Mucosa of rectum (tissue), 2 donors: ENCODE results near the gene EPB41.
A peak's percentile ranks its signal among the peaks of the same experiment; 100 is the strongest.
"Not testable (repeated sequence)": the region's sequence is repeated elsewhere in the genome, so short reads cannot be mapped to it uniquely, and the experiment has no call there.

ENCODE experiments used
- H3K27ac ChIP-seq, 2 donors: one replicate each; pipeline ENCODE4 v1.7.0; 2013; ENCODE audit warnings: inconsistent platforms in 2 of 2, low read depth in 2 of 2, low read length in 2 of 2
- H3K27me3 ChIP-seq, 2 donors: one replicate each; pipeline ENCODE4 v1.7.0; 2013; ENCODE audit warnings: low read length in 2 of 2; ENCODE audit not compliant: control insufficient read depth in 2 of 2, insufficient read depth in 2 of 2
- H3K36me3 ChIP-seq, 2 donors: one replicate each; pipeline ENCODE4 v1.7.0; 2013; ENCODE audit warnings: low read length in 2 of 2; ENCODE audit not compliant: control insufficient read depth in 2 of 2, insufficient read depth in 2 of 2
- H3K4me1 ChIP-seq, 2 donors: one replicate each; pipeline ENCODE4 v1.7.0; 2013; ENCODE audit warnings: low read length in 2 of 2, mild to moderate bottlenecking in 1 of 2; ENCODE audit not compliant: control insufficient read depth in 2 of 2, insufficient read depth in 2 of 2
- H3K4me3 ChIP-seq, 2 donors: one replicate each; pipeline ENCODE4 v1.7.0; 2013; ENCODE audit warnings: low read length in 2 of 2
- H3K9ac ChIP-seq, 2 donors: one replicate each; pipeline ENCODE4 v1.7.0; 2013; ENCODE audit warnings: low read length in 2 of 2, low read depth in 1 of 2, mild to moderate bottlenecking in 1 of 2
- H3K9me3 ChIP-seq, 2 donors: one replicate each; pipeline ENCODE4 v1.7.0; 2013; ENCODE audit warnings: low read length in 2 of 2; ENCODE audit not compliant: control insufficient read depth in 2 of 2
- donor health status: healthy.
- donor health status: Normal muscosa, but diverticular disease.

The EPB41 gene

DNA sequence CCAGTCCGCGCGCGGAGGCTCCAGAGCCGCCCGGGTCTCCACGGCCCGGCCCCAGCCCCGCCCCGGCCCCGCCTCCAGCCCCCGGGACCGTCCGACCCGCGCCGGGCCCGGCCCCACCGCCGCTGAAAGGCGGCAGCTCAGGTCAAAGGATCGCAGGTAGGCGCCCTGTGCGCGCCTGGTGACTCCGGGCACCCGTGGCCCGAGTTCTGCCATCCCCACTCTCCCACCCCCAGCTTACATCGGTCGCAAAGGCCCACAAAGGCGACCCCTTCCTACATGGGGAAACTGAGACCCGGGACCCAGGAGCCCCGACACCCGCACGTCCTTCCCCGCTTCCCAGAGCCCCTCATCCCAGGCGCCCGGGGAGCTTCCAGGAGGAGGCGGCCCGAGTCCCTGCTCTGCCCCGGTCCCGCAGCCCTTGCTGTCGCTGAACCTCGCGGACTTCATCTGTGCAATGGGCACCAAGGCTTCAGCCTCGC, 209.6 kb downstream of the EPB41 start, which contains the start of gene TMEM200B:
TMEM200B (minus strand) TSS at position 17 of the 479 bp plus-strand sequence. CDS start 2,075 bp downstream, outside the sequence.
- peak within 1 kb of the TSS; percentile 75 to 86 for H3K27ac ChIP-seq
- H3K4me1 ChIP-seq: peaks cover 15 to 20% of the 10 kb centered on the region in 2 donors

DNA sequence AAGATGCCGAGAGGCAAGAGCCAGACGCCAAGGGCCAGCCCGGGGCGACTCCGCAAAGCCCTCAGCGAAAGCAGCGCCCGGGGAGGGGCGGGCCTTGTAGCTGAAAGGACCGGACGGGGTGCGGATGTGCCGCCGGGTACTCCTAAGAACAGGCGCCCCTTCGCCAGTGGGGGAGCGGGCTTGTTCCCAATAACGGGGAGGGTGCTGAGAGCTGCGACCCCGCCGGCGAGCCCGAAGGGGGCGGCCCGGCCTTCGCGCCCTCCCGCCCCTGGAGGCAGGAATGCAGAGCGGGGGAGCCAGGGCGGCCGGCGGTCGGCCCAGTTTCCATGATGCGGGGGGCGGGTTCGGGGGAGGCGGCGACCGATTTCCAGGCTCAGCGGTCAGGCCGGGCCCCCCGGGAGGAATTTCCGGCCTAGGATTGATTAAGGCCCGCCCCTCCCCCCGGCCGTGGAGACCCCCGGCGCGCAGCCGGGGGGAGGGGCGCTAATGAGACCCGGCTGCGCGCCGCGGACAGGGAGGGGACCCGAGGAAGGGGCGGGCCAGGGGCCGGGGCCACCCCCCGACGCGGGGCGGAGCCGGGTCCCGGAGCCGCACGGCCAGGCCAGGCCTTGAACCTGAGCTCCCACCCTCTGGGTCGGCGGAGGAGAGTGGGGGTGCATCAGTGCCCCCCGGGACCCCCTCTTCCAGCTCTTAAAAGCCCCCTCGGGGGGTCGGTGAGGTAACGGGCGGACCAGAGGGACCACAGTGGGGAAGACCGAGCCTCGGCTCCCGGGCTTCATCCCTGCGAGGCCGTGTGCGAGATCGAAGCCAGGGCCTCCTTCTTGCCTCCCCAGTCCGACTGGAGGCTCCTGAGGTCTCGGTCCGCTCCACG, 210.2 kb downstream of the EPB41 start:
- H3K27me3 ChIP-seq: peaks cover 15 to 20% of the 10 kb centered on the region in 2 donors
- peaks cover 15 to 20% of the 10 kb centered on the region in 2 donors for H3K4me1 ChIP-seq
- peak overlapping the region; percentile 71 to 86 for H3K27ac ChIP-seq
- H3K4me3 ChIP-seq: peak overlapping the region; percentile 41 to 60
- no peaks in the 10 kb centered on the region for H3K9me3 ChIP-seq
- H3K9ac ChIP-seq: peak overlapping the region; percentile 43 to 63
- no peaks in the 10 kb centered on the region for H3K36me3 ChIP-seq

More for the DNA sequence above, 209.6 kb downstream of the EPB41 start, which contains the start of gene TMEM200B:
- H3K9ac ChIP-seq: peak within 1 kb of the TSS; percentile 57 to 63
- peaks cover 15 to 20% of the 10 kb centered on the region in 2 donors for H3K27me3 ChIP-seq
- H3K4me3 ChIP-seq: peak within 1 kb of the TSS; percentile 41 to 60
- H3K9me3 ChIP-seq: no peaks in the 10 kb centered on the region
- H3K36me3 ChIP-seq: no peaks in the 10 kb centered on the region

DNA sequence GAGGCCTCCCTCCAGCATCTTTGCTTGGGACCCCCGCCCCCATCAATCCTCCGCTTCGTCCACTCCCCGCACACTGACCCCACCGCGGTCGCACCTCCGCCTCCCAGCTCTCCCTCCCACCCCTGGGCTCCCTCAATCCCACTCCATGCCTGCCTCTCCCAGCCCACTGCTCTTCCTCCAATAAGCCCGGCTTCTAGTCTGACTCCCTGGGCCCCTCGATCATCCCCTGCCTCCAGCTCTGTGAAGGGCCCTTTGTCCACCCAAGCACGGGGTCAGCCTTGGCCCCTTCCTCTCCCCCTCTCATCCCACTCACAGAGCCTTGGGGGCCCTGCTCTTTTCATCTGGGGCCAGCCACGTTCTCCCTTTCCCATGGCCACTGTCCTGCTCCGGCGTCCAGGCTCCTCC, 210.9 kb downstream of the EPB41 start:
- no peaks in the 10 kb centered on the region for H3K36me3 ChIP-seq
- peaks cover 15 to 20% of the 10 kb centered on the region in 2 donors for H3K27me3 ChIP-seq
- peak overlapping the region; percentile 71 to 86 for H3K27ac ChIP-seq
- H3K4me1 ChIP-seq: peaks cover 15 to 20% of the 10 kb centered on the region in 2 donors
- no peaks in the 10 kb centered on the region for H3K9me3 ChIP-seq
- H3K9ac ChIP-seq: peak overlapping the region; percentile 38 to 43
- peak overlapping the region; percentile 38 to 41 for H3K4me3 ChIP-seq

GRCh38 chr1:29125788-29126187, 211.4 kb downstream of the EPB41 start:
- H3K9me3 ChIP-seq: no peaks in the 10 kb centered on the region
- peaks cover 15 to 20% of the 10 kb centered on the region in 2 donors for H3K4me1 ChIP-seq
- H3K9ac ChIP-seq: no peak overlapping the region
- H3K27me3 ChIP-seq: peaks cover 15 to 20% of the 10 kb centered on the region in 2 donors
- H3K36me3 ChIP-seq: no peaks in the 10 kb centered on the region
- H3K4me3 ChIP-seq: no peak overlapping the region
- H3K27ac ChIP-seq: no peak overlapping the region

DNA sequence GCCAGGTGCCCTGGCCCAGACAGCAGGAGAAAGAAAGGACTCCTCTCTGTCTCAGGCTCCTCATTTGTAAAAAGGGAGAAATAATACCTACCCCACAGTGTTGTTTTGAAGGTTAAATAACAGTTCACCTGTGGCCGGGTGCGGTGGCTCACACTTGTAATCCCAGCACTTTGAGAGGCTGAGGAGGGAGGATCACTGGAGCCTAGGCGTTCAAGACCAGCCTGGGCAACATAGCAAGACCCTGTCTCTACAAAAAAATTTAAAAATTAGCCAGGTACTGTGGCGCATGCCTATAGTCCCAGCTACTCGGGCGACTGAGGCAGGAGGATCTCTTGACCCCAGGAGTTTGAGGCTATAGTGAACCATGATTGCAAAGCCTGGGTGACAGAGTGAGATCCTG, 211.8 kb downstream of the EPB41 start:
- H3K27me3 ChIP-seq: peaks cover 15 to 20% of the 10 kb centered on the region in 2 donors
- H3K4me3 ChIP-seq: no peak overlapping the region
- no peaks in the 10 kb centered on the region for H3K9me3 ChIP-seq
- no peak overlapping the region for H3K9ac ChIP-seq
- H3K27ac ChIP-seq: no peak overlapping the region
- H3K36me3 ChIP-seq: no peaks in the 10 kb centered on the region
- H3K4me1 ChIP-seq: peaks cover 15 to 20% of the 10 kb centered on the region in 2 donors

DNA sequence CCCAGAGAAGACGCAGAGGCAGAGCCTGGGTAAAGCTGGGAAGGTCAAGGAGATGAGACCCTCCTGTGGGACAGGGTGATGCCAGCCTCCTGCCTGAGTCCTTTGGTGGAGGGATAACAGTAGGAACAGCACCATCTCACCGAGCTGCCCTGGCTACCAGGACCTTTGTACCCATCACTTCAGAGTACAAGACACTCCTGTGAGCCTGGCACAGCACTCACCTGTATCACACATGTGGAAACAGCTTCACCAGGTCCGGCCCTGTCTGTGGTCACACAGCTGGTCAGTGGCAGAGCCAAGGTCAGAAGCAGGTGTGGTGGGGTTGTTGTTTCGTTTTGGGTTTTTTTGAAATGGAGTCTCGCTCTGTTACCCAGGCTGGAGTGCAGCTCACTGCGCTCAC, 214.4 kb downstream of the EPB41 start:
- peaks cover 3 to 5% of the 10 kb centered on the region in 2 donors for H3K4me1 ChIP-seq
- H3K9ac ChIP-seq: no peak overlapping the region
- no peak overlapping the region for H3K4me3 ChIP-seq
- H3K27ac ChIP-seq: no peak overlapping the region
- no peaks in the 10 kb centered on the region for H3K9me3 ChIP-seq
- no peaks in the 10 kb centered on the region for H3K36me3 ChIP-seq
- peaks cover 6 to 8% of the 10 kb centered on the region in 2 donors for H3K27me3 ChIP-seq

DNA sequence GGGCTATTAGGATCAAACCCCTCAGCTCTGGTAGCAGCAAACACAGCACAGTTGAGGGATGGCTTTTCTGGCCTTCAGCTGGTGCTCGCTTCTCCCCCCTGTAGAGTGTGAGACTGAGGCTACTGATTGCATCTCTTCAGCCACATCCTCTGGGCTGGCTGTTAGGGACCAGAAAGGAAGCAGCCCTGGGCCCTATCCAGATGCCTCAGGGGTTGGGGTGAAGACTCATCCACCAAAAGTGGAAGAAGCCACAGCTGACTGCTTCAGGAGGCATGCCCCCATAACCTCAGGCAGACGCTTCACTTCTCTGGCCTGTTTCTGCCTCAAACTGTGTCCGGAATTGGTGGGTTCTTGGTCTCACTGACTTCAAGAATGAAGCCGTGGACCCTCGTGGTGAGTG, 215.5 kb downstream of the EPB41 start:
- Histone ChIP-seq H3K27me3 (peaks cover 6 to 8% of the 10 kb centered on the region in 2 donors), H3K4me1 (peaks cover 4 to 6% of the 10 kb centered on the region in 2 donors), H3K9ac (no peak overlapping the region), H3K9me3 (no peaks in the 10 kb centered on the region), H3K4me3 (no peak overlapping the region), H3K36me3 (no peaks in the 10 kb centered on the region), H3K27ac (no peak overlapping the region)

DNA sequence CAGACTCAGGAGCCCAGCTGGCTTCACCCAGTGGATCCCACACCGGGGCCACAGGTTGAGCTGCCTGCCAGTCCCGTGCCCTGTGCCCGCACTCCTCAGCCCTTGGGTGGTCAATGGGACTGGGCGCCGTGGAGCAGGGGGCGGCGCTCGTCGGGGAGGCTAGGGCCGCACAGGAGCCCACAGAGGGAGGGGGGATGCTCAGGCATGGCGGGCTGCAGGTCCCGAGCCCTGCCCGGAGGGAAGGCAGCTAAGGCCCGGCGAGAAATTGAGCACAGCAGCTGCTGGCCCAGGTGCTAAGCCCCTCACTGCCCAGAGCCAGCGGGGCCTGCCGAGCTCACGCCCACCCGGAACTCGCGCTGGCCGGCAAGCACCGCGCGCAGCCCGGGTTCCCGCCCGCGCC, 216.7 kb downstream of the EPB41 start:
- H3K4me1 ChIP-seq, H3K36me3 ChIP-seq, H3K27ac ChIP-seq, H3K9ac ChIP-seq, H3K27me3 ChIP-seq, H3K4me3 ChIP-seq, H3K9me3 ChIP-seq: not testable (repeated sequence)

DNA sequence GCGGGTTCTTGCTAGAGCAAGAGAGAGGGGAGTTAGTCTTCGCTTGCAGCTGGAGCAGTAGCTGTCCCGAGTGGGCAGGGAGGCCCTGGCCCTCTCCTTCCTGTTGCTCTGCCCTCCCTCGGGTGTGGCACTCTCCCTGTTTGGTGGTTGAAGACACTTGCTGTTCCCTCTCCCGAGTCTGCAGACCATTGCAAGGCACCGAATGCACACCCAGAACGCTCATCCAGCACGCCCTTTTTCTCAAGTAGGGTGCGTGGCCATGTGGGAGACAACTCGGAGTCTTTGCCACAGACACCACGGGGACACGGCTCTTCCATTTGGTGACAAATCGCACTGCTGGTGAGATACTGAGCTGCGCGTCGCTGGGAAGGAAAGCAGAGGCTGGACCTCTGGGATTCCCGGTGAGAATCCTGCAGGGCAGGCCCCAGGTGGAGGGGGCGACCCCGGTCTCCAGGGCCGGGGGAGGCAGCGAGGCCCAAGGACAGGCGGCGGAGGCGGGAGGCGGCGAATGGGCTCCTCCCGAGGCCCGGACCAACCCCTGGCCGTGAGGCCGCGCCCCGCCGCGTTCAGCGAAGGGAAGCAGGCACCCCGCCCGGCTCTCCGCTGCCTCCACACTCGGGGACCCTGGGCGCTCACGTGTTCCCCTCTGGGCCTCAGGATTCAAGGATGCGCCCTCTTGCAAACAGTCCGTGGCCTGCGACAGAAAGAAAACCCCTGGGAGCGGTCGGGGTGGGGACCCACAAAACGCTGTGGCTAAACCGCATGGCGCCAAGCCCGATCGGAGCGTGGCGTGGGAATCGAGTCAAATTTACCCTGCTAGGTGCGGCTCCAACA, 219.7 kb downstream of the EPB41 start:
- peak overlapping the region; percentile 20 to 40 for H3K4me3 ChIP-seq
- no peak overlapping the region for H3K9ac ChIP-seq
- H3K4me1 ChIP-seq: peaks cover 3 to 4% of the 10 kb centered on the region in 2 donors
- H3K27me3 ChIP-seq: no peaks in the 10 kb centered on the region
- no peaks in the 10 kb centered on the region for H3K36me3 ChIP-seq
- H3K27ac ChIP-seq: no peak overlapping the region
- no peaks in the 10 kb centered on the region for H3K9me3 ChIP-seq

DNA sequence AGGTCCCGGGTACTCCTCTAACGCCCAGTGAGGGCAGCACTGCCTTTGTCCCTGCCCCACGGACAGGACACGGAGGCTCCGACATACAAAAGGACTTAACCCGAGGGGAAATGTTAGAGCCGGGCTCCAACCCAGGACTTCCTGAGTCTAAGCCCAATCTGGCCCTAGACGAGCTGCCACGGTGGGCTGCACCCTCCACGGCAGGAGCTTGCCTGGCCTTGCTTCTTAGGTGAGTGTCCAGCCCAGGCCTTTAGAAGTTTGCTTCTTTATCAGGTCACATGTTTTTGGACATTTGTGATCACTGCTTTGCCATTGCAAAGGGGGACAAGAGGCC, 220.3 kb downstream of the EPB41 start:
- H3K36me3 ChIP-seq: no peaks in the 10 kb centered on the region
- no peaks in the 10 kb centered on the region for H3K27me3 ChIP-seq
- H3K4me1 ChIP-seq: peaks cover 3 to 4% of the 10 kb centered on the region in 2 donors
- H3K9me3 ChIP-seq: no peaks in the 10 kb centered on the region
- no peak overlapping the region for H3K4me3 ChIP-seq
- H3K9ac ChIP-seq: no peak overlapping the region
- H3K27ac ChIP-seq: no peak overlapping the region
